ENCODE measurements around the gene SMYD1.
"Not testable (repeated sequence)": the region's sequence is repeated elsewhere in the genome, so short reads cannot be mapped to it uniquely, and the experiment has no call there.

The SMYD1 gene

GRCh38 chr2:88067598-88067997 is at the start of gene SMYD1:
TSS of gene SMYD1 (plus strand) at chr2:88067825. CDS start at chr2:88067865, 40 bp downstream.
- DNase-seq, result no peak

DNA sequence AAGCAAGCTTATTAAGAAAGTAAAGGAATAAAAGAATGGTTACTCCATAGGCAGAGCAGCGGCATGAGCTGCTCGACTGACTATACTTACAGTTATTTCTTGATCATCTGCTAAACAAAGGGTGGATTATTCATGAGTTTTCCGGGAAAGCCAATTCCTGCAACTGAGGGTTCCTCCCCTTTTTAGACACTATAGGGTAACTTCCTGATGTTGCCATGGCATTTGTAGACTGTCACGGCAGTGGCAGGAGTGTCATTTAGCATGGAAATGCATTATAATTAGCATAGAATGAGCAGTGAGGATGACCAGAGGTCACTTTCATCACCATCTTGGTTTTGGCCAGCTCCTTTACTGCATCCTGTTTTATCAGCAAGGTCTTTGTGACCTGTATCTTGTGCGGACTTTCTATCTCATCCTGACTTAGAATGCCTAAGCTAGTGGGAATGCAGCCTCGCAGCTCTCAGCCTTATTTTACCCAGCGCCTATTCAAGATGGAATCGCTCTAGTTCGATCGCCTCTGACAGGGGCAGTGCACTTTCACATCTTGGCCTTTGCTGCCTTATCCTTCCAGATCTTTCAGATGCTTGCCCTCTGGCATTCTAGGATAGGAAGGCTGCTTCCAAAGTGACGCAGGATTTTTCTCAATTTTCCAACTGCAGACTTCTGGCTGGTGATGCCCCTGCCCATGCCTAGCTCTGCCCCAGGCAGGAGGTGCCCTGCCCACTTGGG is 49.4 kb upstream of the SMYD1 start:
- DNase-seq, result not testable (repeated sequence)

DNA sequence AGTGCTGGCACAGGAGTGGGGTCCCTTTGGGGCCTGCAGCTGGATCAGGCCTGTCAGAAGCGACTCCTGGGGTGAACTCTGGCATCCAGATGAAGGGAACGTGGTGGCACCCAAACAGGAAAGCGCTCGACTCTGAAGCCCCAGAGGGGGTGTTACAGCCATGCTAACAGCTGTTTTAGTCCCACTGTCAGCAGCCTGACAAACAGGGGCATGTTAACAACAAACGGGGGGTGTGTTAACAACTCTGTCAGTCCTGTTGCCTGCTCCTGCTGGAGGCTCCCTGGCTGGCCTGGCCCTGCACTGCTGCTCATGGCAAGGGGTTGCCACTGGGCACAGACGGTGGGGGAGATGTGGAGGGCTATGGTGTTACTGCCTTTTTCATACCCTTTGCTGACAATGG is 48.7 kb upstream of the SMYD1 start:
- DNase-seq, result no peak

GRCh38 chr2:88019985-88020384 is 47.6 kb upstream of the SMYD1 start:
- DNase-seq, result no peak

DNA sequence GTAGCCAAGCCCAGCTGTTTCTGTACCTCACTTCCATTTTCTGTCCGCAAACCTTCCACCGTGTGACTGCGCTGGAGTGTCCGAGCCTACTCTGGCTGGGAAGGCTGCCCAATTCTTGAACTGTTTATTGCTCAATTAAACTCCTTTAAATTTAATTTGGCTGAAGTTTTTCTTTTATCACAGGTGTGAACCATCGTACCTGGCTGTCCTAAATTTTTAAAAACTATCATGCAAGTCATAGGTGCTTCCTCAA is 45.0 kb upstream of the SMYD1 start:
- no peak for DNase-seq

DNA sequence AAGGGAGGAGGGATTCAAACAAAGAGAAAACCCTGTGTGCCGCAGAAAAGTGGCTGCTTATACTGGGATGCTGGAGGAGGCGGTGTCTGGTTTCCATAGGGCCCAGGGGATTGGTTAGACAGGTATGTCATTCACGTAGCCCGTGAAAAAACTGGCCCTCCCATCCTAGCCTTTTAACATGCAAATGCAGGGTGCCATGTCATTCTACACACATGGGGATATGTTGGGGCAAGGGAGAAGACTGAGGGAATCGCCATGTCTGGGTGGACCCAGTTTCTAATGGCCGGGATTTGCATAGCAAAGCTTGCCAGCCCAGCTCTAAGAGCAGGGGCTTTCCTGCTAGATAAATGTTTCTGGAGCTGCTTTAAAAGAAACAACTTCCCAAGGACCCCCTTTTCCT is 43.1 kb upstream of the SMYD1 start:
- no peak for DNase-seq

GRCh38 chr2:88027697-88028389 is 39.8 kb upstream of the SMYD1 start:
- DNase-seq, result no peak

GRCh38 chr2:88028931-88029330 is 38.7 kb upstream of the SMYD1 start:
- no peak for DNase-seq

DNA sequence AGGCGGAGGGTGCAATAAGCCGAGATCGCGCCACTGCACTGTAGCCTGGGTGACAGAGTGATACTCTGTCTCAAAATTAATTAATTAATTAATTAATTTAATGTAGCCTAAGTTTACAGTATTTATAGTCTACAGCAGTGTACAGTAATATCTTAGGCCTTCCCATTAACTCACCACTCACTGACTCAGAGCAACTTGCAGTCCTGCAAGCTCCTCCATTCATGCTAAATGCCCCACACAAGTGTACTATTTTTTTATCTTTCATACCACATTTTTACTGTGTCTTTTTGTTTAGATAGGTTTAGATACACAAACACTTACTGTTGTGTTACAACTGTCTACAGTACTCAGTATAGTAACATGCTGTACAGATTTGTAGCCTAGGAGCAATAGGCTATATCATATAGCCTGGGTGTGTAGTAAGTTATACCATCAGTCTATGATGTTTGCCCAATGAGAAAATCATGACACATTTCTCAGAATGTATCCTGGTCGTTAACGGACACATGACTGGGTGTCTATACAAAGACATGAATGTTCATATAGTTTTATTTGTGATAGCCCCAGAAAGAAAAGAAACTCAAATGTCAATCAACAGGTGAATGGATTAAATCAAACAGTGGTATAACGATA is 35.4 kb upstream of the SMYD1 start:
- DNase-seq, result no peak

- DNase-seq, result no peak
These were observed 31.4 kb upstream of the SMYD1 start for GRCh38 chr2:88036182-88036581.

DNA sequence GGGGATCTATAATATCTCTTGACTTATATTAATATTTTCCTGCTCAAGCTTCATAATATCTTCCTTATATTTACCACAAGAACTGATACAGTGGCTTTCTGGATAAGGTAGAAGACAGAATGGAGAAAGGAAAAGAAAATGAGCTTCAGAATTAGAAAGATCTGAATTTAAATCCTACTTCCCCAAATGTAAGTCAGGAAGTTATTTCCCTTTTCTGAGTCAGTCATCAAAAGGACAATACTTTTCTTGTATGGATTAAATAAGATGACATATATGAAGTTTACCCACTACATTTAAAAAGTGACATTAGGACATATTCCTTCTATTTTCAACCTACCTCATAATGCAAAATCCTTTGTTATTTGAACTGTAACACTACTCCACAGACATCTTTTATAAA is 31.0 kb upstream of the SMYD1 start:
- DNase-seq, result no peak

- DNase-seq, result no peak
These were observed 29.1 kb upstream of the SMYD1 start for GRCh38 chr2:88038263-88039105.

GRCh38 chr2:88042476-88042875 is 25.1 kb upstream of the SMYD1 start:
- DNase-seq, result no peak

DNA sequence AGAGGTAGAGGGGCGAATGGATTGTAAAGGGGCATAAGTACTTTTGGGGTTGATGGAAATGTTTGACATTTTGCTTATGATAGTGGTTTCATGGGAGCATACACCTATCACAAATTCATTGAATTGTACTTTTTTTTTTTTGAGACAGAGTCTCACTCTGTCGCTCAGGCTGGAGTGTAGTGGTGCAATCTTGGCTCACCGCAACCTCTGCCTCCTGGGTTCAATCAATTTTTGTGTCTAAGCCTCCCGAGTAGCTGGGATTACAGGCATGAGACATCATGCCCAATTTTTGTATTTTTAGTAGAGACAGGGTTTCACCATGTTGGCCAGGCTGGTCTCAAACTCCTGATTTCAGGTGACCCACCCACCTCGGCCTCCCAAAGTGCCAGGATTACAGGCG is 22.1 kb upstream of the SMYD1 start:
- DNase-seq, result not testable (repeated sequence)

DNA sequence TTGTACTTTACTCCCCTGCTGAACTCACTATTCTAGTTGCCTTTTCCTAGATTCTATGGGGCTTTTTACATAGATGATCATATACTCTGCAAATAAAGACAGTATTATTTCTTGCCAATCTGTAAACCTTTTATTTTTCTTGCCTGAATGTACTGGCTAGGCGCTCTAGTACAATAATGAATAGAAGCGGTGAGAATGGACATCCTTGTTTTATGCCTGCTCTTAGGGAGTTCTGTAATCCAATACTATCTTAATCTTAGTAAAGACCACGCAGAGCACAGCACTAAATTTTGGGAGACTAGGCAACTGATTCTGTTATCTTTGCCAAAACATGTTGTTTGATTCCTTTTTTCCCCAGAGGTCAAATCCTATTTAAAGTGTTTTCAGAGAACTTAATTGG is 19.1 kb upstream of the SMYD1 start:
- no peak for DNase-seq

- no peak for DNase-seq
These were observed 18.0 kb upstream of the SMYD1 start for GRCh38 chr2:88049622-88050021.

DNA sequence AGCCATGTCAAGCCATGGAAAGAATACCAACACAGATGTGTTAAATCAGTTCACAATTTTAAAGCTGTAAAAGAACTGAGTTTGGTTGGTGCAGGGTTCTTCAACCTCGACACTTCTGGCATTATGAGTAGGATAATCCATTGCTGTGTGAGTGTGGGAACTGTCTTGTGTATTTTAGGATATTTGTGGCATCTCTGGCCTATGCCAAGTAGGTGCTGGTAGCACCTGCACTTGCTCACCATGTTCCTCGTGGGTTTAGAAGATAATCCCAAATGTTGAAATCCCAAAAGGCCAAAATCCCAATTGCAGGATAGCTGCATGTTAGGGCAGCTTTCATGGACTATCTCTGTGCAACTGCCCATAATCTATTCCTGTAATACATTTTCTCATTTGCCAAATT is 15.8 kb upstream of the SMYD1 start:
- no peak for DNase-seq

GRCh38 chr2:88053296-88053695 is 14.3 kb upstream of the SMYD1 start:
- DNase-seq, result no peak

- DNase-seq, result no peak
These were observed 13.5 kb upstream of the SMYD1 start for GRCh38 chr2:88053934-88054781.

DNA sequence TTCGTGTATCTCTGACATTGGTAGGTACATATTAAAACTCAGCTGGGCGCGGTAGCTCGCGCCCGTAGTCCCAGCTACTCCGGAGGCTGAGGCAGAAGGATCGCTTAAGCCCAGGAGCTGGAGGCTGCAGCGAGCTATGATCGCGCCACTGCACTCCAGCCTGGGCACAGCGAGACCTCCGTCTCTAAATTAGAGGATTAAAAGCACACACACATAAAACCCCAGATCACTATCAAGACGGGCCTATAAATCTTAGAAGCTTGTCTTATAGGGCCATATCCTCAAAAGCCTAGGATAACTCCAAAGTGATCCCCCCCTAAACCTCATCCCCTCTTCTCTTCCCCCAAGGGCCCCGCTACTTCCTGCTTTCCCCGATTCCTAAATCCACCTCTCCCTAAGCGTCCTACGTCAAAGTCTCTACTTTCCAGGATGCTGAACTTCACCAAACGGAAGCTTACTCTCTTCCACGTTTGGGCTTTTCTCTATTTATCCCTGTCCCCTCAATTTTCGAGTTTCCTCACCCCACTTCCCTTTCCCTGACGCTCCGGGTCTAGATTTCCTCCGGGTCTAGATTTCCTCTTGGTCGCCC is 12.7 kb upstream of the SMYD1 start:
- DNase-seq, result peak in 3 of 56 donors; percentile 4 to 44 (median 35)

Measured in amygdala (tissue), 56 donors.